CD4-positive, alpha-beta T cell (primary cell): ENCODE data around the gene CPZ. TPM values are rescaled to one million over a fixed set of nuclear protein-coding genes. Genes with fewer than 3 reads are reported as not detected.
"Not testable (repeated sequence)": the region's sequence is repeated elsewhere in the genome, so short reads cannot be mapped to it uniquely, and the experiment has no call there.

Source experiments
- ATAC-seq: fragments of 200-7000 bp; cut with Tn5 transposase; one replicate; pipeline ENCODE4 v1.10.0; 2022; ENCODE audit warnings: mild to moderate bottlenecking; ENCODE audit not compliant: poor library complexity
- CTCF ChIA-PET: fragments of 350-600 bp; sonication (Branson Sonifier 250); formaldehyde crosslinking; loops from one replicate; lab custom pipeline; 2021; ENCODE audit warnings: antibody characterized with exemption, inconsistent platforms; lab: Charles Lee
- POLR2A ChIA-PET: fragments of 350-600 bp; sonication (Branson Sonifier 250); formaldehyde crosslinking; loops from one replicate; lab custom pipeline; 2021; ENCODE audit warnings: antibody characterized with exemption, inconsistent platforms; lab: Charles Lee
- DNase-seq, 14 experiments: peaks; one replicate each; pipeline ENCODE4 v3.0.0-alpha.2; 2013 to 2020; ENCODE audit warnings: mixed read lengths in 2 of 14
- H3K27ac ChIP-seq, 2 donors: one replicate each; pipeline versions ENCODE4 v1.5.1 to v1.7.0; 2013; ENCODE audit warnings: low read length in 2 of 2, low read depth in 1 of 2, mild to moderate bottlenecking in 1 of 2
- H3K27me3 ChIP-seq, 2 experiments: 1 replicate in 1 of 2; 2 replicates in 1 of 2; pipeline versions ENCODE4 v1.6.1 to v1.7.0; 2013; ENCODE audit warnings: low read length in 2 of 2, control low read depth in 1 of 2, mild to moderate bottlenecking in 1 of 2, moderate library complexity in 1 of 2; ENCODE audit not compliant: insufficient read depth in 2 of 2, control insufficient read depth in 1 of 2
- H3K36me3 ChIP-seq: one replicate; pipeline ENCODE4 v1.6.1; 2013; ENCODE audit warnings: low read length, control low read depth; ENCODE audit not compliant: insufficient read depth
- H3K4me1 ChIP-seq: one replicate; pipeline ENCODE4 v1.6.1; 2013; ENCODE audit warnings: low read length, control low read depth; ENCODE audit not compliant: insufficient read depth
- H3K4me3 ChIP-seq: one replicate; pipeline ENCODE4 v1.5.1; 2013; ENCODE audit warnings: mild to moderate bottlenecking, low read length, moderate library complexity
- H3K9me3 ChIP-seq, 2 experiments: 1 replicate in 1 of 2; 2 replicates in 1 of 2; pipeline versions ENCODE4 v1.6.1 to v1.7.0; 2013; ENCODE audit warnings: low read length in 2 of 2, mild to moderate bottlenecking in 2 of 2, control low read depth in 1 of 2, moderate library complexity in 1 of 2; ENCODE audit not compliant: control insufficient read depth in 1 of 2, insufficient read depth in 1 of 2
- H3K27ac Mint-ChIP-seq: one replicate; pipeline ENCODE4 v1.8.0; 2020; ENCODE audit warnings: mixed read lengths
- H3K27me3 Mint-ChIP-seq: one replicate; pipeline ENCODE4 v1.8.0; 2021; ENCODE audit warnings: mixed read lengths
- H3K36me3 Mint-ChIP-seq: one replicate; pipeline ENCODE4 v1.8.0; 2021; ENCODE audit warnings: low read depth, mixed read lengths
- H3K4me1 Mint-ChIP-seq: one replicate; pipeline ENCODE4 v1.8.0; 2021; ENCODE audit warnings: low read depth, mixed read lengths
- H3K4me3 Mint-ChIP-seq: one replicate; pipeline ENCODE4 v1.8.0; 2020; ENCODE audit warnings: mild to moderate bottlenecking, mixed read lengths
- H3K9me3 Mint-ChIP-seq: one replicate; pipeline ENCODE4 v1.8.0; 2020; ENCODE audit warnings: mixed read lengths
- intact Hi-C, 2 experiments: fragments of 100-400 bp; cut with DNase I in 1 of 2; cut with micrococcal nuclease in 1 of 2; formaldehyde crosslinking; loops; one replicate each; pipeline versions ENCODE4 v1.15.1 to v1.9.0; 2023 to 2025; cut with DNase I, micrococcal nuclease
- total RNA-seq, 174 experiments: library from RNA in 2 of 174; stranded (reverse) in 2 of 174; gene quantifications; one replicate each; pipeline ENCODE4 v1.2.3 and lab custom pipeline; 2021 to 2026
- TF ChIP-seq, protein P1 (sequence below): fragments of 200-600 bp; IDR thresholded peaks from one replicate; pipeline ENCODE4 v1.8.0; 2022; ENCODE audit warnings: antibody characterized with exemption, mild to moderate bottlenecking

CPZ gene
- total RNA-seq, 2 experiments from 2014 or later, result not detected

DNA sequence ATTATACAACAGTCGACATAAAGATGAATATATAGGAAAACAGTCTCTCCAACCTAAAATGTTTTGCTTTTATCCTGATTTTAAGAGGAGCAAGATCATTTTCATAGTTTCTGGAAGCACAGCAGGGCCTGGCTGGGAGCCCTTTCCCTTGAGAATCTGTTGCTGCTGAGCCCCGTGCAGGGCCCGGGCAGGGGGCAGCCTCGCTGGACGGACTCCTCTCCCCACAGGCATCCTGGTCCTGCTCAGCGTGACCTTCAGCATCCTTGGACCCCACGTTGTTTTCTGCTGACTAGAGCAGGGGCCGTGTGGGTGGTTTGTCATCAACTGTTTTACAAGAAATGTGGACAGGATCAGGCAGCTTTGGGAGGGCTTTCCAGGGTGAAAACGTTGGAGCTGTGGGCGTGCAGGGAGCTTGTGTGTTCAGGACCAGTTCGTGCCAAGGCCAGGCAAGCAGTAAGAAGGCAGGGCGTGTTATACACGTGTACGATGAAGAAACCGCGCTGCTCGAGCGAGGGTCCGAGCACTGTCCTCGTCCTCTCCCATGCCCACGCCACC is 25.0 kb downstream of the CPZ start:
- H3K4me1 Mint-ChIP-seq, result no peaks in the 10 kb centered on the region
- no peak overlapping the region for H3K4me3 ChIP-seq
- H3K4me1 ChIP-seq, result no peaks in the 10 kb centered on the region
- POLR2A ChIA-PET, result no interaction called here
- H3K27ac Mint-ChIP-seq, result no peak overlapping the region
- CTCF ChIA-PET, result interaction anchor here (1.2 kb wide), 1 partner anchor 10 kb away, joined by 3 read pairs; no protein-coding TSS in a partner anchor
- H3K27me3 Mint-ChIP-seq, result no peaks in the 10 kb centered on the region
- no peak overlapping the region for H3K27ac ChIP-seq
- H3K9me3 Mint-ChIP-seq, result no peaks in the 10 kb centered on the region
- DNase-seq (no peak), ATAC-seq (no peak)
- no peaks in the 10 kb centered on the region for H3K36me3 Mint-ChIP-seq
- TF ChIP-seq, protein P1, sequence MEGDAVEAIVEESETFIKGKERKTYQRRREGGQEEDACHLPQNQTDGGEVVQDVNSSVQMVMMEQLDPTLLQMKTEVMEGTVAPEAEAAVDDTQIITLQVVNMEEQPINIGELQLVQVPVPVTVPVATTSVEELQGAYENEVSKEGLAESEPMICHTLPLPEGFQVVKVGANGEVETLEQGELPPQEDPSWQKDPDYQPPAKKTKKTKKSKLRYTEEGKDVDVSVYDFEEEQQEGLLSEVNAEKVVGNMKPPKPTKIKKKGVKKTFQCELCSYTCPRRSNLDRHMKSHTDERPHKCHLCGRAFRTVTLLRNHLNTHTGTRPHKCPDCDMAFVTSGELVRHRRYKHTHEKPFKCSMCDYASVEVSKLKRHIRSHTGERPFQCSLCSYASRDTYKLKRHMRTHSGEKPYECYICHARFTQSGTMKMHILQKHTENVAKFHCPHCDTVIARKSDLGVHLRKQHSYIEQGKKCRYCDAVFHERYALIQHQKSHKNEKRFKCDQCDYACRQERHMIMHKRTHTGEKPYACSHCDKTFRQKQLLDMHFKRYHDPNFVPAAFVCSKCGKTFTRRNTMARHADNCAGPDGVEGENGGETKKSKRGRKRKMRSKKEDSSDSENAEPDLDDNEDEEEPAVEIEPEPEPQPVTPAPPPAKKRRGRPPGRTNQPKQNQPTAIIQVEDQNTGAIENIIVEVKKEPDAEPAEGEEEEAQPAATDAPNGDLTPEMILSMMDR, result no peak
- no peak overlapping the region for H3K4me3 Mint-ChIP-seq
- H3K9me3 ChIP-seq, result peaks cover 0 to 5% of the 10 kb centered on the region in 2 experiments
- intact Hi-C loops, result no loop called here
- no peaks in the 10 kb centered on the region for H3K36me3 ChIP-seq
- no peaks in the 10 kb centered on the region for H3K27me3 ChIP-seq

DNA sequence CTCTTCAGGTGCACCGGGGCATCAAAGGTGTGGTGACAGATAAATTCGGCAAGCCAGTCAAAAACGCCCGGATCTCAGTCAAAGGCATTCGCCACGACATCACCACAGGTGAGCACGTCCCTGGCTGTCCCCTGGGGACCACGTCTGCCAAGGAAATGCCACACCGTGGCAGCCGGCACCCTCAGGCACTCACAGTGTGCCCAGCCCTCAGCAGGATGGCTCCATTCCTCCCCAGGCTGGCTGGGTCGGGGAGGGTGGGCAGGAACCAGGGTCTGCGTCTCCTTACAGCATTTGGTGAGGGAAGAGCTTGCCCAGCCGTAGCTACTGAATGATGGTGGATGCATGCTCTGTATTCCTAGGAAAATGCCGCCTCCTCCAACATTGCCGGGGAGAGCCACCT is 25.9 kb downstream of the CPZ start:
- Mint-ChIP-seq H3K9me3 (no peaks in the 10 kb centered on the region), H3K4me1 (no peaks in the 10 kb centered on the region), H3K27me3 (no peaks in the 10 kb centered on the region), H3K36me3 (no peaks in the 10 kb centered on the region), H3K4me3 (no peak overlapping the region), H3K27ac (no peak overlapping the region)
- Histone ChIP-seq H3K27me3 (no peaks in the 10 kb centered on the region), H3K36me3 (no peaks in the 10 kb centered on the region), H3K4me3 (no peak overlapping the region), H3K27ac (no peak overlapping the region), H3K4me1 (no peaks in the 10 kb centered on the region), H3K9me3 (peaks cover 0 to 5% of the 10 kb centered on the region in 2 experiments)
- ChIA-PET POLR2A (no interaction called here), CTCF (no interaction called here)
- no peak for DNase-seq
- TF ChIP-seq, protein P1, result no peak
- intact Hi-C loops, result no loop called here
- ATAC-seq, result no peak

DNA sequence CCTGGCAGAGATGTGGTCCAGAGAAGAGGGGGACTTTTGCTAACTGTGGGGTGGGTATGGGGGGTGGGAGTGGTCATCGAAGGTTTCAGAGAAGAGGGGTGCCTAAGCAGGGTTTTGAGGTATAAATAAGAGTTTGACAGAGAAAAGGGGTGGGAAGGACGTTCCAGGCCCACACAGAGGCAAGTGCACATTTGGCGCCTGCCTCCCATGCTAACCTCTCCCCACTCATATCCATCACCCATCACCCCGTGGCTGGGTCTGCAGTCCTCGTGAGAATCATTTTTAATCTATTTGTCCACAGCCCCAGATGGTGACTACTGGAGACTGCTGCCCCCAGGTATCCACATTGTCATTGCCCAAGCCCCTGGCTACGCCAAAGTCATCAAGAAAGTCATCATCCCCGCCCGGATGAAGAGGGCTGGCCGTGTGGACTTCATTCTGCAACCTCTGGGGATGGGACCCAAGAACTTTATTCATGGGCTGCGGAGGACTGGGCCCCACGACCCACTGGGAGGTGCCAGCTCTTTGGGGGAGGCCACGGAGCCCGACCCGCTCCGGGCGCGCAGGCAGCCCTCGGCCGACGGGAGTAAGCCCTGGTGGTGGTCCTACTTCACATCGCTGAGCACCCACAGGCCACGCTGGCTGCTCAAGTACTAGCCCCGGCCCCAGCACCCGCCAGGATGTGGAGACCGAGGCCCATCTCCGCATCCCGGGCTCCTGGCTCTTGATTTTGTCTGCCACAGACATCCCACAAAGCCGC is 26.6 kb downstream of the CPZ start:
- Histone ChIP-seq H3K27ac (no peak overlapping the region), H3K27me3 (no peaks in the 10 kb centered on the region), H3K4me1 (no peaks in the 10 kb centered on the region), H3K4me3 (no peak overlapping the region), H3K36me3 (no peaks in the 10 kb centered on the region), H3K9me3 (peaks cover 0 to 5% of the 10 kb centered on the region in 2 experiments)
- Mint-ChIP-seq H3K4me3 (no peak overlapping the region), H3K27me3 (no peaks in the 10 kb centered on the region), H3K4me1 (no peaks in the 10 kb centered on the region), H3K9me3 (no peaks in the 10 kb centered on the region), H3K36me3 (no peaks in the 10 kb centered on the region), H3K27ac (no peak overlapping the region)
- POLR2A ChIA-PET, result no interaction called here
- DNase-seq (no peak), ATAC-seq (no peak)
- TF ChIP-seq, protein P1, result no peak
- intact Hi-C loops, result no loop called here
- CTCF ChIA-PET, result no interaction called here

DNA sequence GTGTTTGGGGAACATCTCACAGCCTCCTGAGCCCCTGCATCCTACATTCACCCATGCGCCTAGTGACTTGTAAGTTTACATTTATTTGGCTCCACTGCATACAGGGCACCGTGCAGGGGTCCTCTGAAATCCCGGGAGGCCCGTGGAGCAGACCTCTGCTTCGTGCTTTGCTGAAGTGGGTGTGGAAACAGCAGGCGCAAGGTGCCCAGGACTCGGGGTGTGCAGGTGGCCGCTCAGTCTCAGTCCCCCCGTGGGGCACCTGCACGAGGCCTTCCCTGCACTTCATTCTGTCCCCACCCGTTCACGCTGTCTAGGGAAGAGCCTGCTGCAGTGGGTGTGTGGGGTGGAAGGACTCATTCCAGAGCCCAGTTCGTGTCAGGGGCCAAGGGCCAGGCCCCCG is 28.6 kb downstream of the CPZ start:
- H3K4me3 ChIP-seq, POLR2A ChIA-PET, H3K36me3 ChIP-seq, H3K27me3 ChIP-seq, DNase-seq, H3K27me3 Mint-ChIP-seq, ATAC-seq, H3K4me1 Mint-ChIP-seq, H3K9me3 Mint-ChIP-seq, H3K9me3 ChIP-seq, H3K4me3 Mint-ChIP-seq, H3K36me3 Mint-ChIP-seq, H3K27ac ChIP-seq, H3K4me1 ChIP-seq, H3K27ac Mint-ChIP-seq, CTCF ChIA-PET, intact Hi-C loops: not testable (repeated sequence)

DNA sequence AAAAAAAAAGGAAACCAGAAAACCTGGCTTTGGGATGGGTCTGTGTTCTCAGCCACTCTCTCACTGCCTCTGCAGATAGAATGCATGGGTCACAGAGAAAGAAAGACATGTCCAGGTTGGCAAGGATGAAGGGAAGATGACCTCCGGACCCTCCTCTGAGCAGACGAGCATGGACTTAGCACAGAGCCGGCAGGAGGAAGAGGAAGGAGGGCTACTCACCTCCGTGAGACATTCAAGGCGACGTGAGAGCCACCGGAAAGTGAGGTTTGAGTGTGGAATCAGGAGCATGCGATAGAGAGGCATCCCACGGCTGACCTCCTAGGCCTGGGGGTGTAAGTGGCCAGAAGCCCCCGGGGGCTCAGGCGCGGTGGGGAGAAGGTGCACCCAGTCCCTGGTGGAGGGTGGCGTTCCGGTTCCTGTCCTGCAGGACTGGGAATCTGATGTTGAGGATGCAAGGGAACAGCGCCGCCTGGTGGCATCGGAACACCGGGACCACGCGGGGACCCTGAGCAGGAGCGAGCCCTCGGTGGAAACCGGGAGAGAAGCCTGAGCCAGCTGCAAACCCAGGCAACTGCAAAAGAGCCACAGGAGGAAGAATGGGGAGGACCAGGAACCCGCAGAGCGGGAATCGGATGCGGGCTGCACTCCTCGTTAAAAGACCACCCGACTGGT is 32.2 kb downstream of the CPZ start:
- H3K27me3 Mint-ChIP-seq, ATAC-seq, H3K4me3 Mint-ChIP-seq, DNase-seq, H3K27ac Mint-ChIP-seq, H3K4me3 ChIP-seq, H3K9me3 ChIP-seq, H3K4me1 ChIP-seq, intact Hi-C loops, H3K4me1 Mint-ChIP-seq, H3K27ac ChIP-seq, POLR2A ChIA-PET, H3K9me3 Mint-ChIP-seq, CTCF ChIA-PET, H3K36me3 ChIP-seq, H3K36me3 Mint-ChIP-seq, H3K27me3 ChIP-seq: not testable (repeated sequence)
